GM21737 (cell line): Measurements from ENCODE around the gene BRD3OS.

Experiments
- ATAC-seq: cut with Tn5 transposase; IDR thresholded peaks from one replicate; pipeline ENCODE4 v1.9.1; 2021; ENCODE audit warnings: mild to moderate bottlenecking, moderate library complexity; ENCODE audit not compliant: unreplicated experiment

BRD3OS gene

GRCh38 chr9:134049772-134050588, 24.7 kb downstream of the BRD3OS start:
- no peak for ATAC-seq

- no peak for ATAC-seq
These were observed 25.4 kb downstream of the BRD3OS start for GRCh38 chr9:134050726-134051125.

GRCh38 chr9:134051319-134051718, 26.0 kb downstream of the BRD3OS start:
- ATAC-seq = no peak

GRCh38 chr9:134052491-134052890, 27.2 kb downstream of the BRD3OS start:
- no peak for ATAC-seq

- no peak for ATAC-seq
These were observed 27.7 kb downstream of the BRD3OS start for GRCh38 chr9:134052941-134053340.

GRCh38 chr9:134053401-134053871, 28.2 kb downstream of the BRD3OS start:
- no peak for ATAC-seq

GRCh38 chr9:134053941-134054761, 28.9 kb downstream of the BRD3OS start:
- ATAC-seq = no peak

- ATAC-seq = no peak
These were observed 29.9 kb downstream of the BRD3OS start for GRCh38 chr9:134054891-134055811.

GRCh38 chr9:134055981-134056461, 30.7 kb downstream of the BRD3OS start:
- ATAC-seq = no peak

- ATAC-seq = no peak
These were observed 31.4 kb downstream of the BRD3OS start for GRCh38 chr9:134056483-134057306.

- no peak for ATAC-seq
These were observed 32.0 kb downstream of the BRD3OS start for GRCh38 chr9:134057307-134057657.

GRCh38 chr9:134057751-134058701, 32.7 kb downstream of the BRD3OS start:
- ATAC-seq = no peak

- no peak for ATAC-seq
These were observed 33.4 kb downstream of the BRD3OS start for GRCh38 chr9:134058716-134059115.

GRCh38 chr9:134059188-134059641, 33.9 kb downstream of the BRD3OS start:
- no peak for ATAC-seq

GRCh38 chr9:134059661-134060395, 34.5 kb downstream of the BRD3OS start:
- ATAC-seq = peak; percentile 75

- no peak for ATAC-seq
These were observed 35.3 kb downstream of the BRD3OS start for GRCh38 chr9:134060546-134060945.

GRCh38 chr9:134061019-134061687, 35.9 kb downstream of the BRD3OS start:
- no peak for ATAC-seq
